ENCODE data around the gene AP2A2.

DNA sequence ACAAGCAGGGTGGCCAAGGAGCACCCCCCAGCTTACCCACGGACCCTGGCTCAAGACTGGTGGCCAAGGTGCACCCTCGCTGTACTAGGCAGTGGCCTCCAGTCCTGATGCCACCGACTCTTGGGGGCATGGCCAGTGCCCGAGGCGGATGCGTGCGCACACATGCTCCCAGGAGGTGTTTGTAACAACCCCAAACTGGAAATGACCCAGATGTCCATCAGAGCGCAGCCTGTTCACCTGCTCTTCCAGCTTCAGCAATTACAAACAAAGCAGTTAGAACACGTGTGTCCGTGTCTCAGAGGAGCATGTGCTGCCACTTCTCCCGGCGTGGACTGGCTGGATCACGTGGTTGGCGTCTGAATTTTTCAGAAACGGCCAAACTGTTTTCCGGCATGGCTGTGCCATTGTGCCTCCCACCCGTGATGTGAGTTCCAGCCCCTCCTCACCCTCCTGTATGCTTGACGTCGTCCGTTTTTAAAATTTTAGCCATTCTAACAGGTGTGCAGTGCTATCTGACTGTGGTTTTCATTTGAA lies 118.0 kb downstream of the AP2A2 start:
- no peak for TF ChIP-seq CTCF (IDR thresholded peaks at IDR 0.05)
- no peak for TF ChIP-seq EP300 (IDR thresholded peaks at IDR 0.05; ENCODE audit: low read depth)
